ENCODE results near the gene LETMD1.
"Not testable (repeated sequence)": the region's sequence is repeated elsewhere in the genome, so short reads cannot be mapped to it uniquely, and the experiment has no call there.

The LETMD1 gene

DNA sequence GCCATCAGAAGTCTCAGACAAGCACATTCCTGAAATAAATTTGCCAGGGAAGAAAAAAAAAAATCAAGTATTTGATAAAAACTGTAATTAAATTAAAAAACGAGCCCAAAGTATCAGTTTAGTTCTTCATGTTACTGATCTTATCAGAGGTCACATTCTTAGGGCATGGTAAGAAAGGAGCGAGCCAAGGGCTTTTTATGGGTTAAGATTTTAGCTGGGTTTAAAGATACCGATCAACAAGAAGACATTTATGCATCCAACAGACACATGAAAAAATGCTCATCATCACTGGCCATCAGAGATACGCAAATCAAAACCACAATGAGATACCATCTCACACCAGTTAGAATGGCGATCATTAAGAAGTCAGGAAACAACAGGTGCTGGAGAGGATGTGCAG lies 30.2 kb downstream of the LETMD1 start:
- peak; percentile 55 for DNase-seq

DNA sequence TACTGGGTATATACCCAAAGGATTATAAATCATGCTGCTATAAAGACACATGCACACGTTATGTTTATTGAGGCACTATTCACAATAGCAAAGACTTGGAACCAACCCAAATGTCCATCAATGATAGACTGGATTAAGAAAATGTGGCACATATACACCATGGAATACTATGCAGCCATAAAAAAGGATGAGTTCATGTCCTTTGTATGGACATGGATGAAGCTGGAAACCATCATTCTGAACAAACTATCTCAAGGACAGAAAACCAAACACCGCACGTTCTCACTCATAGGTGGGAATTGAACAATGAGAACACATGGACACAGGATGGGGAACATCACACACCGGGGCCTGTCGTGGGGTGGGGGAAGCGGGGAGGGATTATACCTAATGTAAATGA lies 30.7 kb downstream of the LETMD1 start:
- DNase-seq = not testable (repeated sequence)

DNA sequence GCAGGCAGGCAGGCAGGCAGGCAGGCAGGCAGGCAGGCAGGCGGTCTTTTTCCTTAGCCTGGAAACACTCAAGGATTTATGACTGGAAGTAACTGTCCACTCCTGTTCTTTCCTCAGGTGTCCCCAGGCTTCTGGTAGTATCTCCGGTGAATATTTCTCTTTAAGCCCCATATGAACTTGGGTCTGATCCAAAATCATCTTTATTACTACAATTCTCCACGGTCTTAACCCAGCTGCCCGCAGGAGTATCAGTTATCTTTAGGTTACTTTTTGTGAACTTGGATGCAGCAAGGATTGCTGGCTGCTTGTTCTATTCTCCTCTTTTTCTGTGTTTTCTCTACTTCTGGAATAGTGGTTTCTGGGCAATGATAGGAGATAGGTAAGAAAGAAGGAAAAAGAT lies 32.0 kb downstream of the LETMD1 start:
- DNase-seq = no peak

DNA sequence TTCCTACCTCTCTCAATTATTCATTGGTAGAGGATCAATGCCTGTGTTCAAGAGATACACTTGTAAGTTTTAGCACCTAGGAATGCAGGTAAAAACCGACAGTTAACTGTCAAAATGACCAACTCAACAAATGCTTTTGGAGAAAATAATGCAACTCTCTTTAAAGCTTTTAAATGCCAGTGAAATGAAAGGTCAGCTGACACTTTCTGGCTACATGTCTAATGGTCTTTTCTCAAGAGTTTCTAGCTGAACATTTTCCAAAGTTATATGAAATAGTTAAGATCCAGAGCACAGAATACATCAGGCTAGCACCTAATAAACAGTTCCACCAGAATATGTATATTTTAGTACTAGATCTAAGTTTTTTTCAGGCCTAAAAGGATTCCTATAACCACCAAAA lies 33.3 kb downstream of the LETMD1 start:
- no peak for DNase-seq

DNA sequence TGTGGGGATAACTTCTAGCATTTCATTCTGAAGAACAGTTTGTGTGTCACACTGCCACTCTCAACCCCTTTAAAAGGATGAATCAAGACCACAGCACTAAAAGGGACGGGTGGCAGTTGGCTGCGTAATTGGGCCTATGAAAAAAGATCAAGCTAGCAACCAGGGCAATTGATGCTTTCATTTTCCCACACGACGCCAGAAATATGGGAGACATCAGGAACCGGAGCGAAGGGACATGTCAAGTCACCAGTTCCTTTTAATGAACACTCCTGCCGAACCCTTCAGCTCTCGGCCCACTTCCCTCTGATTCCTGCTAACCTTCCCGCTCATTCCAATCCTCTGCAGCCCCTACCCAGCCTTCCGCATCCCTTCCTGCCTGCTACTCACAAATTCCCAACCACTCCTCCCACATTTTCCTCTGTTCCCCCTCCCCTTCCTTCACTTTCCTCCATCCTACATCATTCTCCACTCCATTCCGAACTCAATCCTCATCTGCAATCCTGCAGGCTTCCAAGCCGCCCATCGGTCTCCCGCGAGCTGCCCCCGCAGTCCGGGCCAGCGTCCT lies 34.5 kb downstream of the LETMD1 start:
- DNase-seq = peak; percentile 32

DNA sequence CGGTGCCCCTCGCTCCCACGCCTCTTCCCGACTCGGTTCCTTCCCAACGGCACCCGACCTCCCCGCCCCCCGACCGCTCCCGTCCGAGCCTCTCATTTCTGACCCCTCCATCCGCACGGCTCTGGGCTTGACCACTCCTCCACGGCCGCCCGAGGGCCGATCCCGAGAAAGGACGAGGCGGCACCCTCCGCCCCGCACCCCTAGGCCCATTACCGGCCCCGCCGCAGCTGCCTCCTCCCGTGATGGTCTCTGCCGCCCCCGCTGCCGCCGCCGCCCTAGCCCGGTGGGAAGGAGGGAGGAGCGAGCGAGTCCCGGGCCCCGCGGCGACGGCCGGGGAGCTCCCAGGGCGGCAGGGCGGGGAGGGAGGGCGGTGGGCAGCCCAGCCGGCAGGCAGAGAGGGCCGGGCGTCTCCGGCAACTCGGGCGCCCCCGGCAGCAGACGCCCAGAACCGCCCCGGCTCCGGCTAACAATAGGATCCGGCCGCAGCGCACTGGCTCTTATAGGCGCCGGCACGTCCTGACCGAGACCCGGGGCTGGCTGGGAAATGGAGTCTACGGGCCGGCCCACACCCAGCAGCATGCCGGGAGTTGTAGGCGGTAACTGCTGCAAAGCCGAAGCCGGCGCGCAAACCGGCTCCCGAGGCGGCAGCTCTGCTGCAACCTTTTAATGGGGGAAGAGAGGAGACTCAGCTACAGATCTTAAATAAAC lies 35.2 kb downstream of the LETMD1 start, which contains the start of gene CSRNP2:
CSRNP2 (minus strand) TSS at position 471 of the 708 bp plus-strand sequence. CDS start 7,035 bp downstream, outside the sequence.
- DNase-seq = peak; percentile 98

DNA sequence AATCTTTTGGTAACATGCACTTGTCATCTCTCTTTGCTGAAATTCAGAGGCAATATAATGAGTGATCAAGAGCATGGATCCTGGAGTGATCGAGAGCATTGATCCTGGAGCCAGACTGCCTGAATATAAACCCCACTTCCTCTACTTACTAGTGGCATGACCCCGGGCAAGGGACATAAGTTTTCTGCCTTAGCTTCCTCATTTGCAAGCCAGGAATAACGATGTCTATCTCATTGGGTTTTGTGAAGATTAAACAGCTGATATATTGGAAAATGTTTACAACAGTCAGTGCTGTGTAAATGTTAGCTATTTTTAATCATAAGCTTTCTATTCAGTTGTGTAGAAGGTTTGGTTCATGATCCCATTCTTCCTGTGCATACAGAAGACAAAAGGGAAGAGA lies 37.6 kb downstream of the LETMD1 start:
- DNase-seq = peak; percentile 34

DNA sequence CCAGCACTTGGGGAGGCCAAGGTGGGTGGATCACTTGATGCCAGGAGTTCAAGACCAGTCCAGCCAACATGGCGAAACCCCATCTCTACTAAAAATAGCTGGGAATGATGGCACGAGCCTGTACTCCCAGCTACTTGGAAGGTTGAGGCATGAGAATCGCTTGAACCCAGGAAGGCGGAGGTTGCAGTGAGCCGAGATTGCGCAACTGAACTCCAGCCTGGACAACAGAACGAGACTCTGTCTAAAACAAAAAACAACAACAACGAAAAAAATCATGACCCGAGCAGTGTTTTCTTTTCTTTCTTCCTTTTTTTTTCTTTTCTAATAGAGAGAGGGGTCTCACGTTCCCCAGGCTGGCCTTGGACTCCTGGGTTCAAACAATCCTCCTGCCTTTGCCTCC lies 38.8 kb downstream of the LETMD1 start:
- DNase-seq = no peak

DNA sequence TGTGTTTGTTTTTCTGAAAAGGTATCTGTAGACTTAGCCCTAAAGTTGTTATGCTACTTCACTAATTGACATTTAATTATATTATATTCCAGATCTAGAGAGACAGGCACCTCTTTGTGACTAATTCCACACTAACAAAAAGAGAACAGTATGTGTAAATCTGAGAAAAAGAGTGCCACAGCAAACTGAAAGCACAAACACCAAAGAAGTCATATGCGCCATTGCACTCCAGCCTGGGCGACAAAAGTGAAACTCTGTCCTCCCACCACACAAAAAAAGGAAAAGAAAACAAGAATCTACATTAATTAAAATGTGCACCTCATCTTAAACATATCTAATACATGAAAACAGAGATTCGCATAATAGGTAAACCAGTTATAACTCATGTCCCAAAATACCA lies 39.7 kb downstream of the LETMD1 start:
- no peak for DNase-seq

DNA sequence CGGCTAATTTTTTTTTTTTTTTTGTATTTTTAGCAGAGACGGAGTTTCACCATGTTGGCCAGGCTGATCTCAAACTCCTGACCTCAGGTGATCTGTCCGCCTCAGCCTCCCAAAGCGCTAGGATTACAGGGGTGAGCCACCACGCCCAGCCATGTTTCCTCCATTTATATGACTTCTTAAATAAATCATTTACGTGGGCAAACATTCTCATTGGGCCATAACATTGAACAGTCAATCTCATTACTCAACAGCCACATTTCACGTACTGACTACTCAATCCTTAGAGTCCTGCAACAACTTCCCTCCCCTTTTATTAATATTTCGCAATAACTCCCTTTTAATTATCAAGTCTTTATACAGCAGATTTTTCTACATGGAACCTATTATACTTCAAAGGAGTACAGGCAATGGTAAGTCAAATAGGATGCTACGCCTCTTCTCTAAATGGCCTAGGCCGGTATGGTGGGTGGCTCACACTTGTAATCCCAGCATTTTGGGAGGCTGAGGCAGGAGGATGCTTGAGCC lies 42.6 kb downstream of the LETMD1 start:
- DNase-seq = no peak

DNA sequence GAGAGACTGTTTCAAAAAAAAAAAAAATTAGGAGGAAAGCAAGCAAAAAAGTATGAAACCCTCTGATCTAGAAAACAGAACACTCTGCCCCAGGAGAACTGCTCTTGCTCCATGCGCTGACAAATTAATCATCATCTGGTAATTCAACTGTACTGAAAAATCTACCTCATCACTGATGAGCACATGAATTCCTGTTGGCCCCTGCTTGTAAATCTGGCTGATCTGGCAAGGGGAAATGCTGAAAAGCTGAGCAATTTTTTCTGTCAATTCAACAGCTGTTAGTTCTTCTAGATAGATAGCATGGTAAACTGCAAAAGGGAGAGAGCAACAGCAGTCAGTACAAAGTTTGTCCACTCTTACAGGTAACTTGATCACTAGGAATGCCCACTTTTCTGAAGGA lies 50.5 kb downstream of the LETMD1 start:
- no peak for DNase-seq

DNA sequence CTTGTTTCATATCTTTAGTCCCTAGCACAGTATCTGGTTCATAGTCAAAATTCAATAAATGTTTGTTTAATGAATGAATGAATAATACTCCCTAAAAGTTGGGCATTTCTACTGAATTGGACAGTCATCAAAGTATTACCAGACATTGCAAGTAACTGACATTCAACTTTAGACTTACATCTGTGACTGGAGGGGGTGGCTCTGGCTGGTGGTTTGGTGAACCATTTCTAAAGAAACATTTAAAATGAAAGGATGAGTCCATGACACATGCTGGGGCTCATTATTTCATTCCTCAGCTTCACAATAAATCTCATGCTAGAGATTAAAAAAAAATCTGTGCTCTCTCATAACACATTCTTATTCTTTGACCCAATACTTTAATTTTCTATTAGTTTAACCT lies 55.9 kb downstream of the LETMD1 start:
- DNase-seq = no peak

DNA sequence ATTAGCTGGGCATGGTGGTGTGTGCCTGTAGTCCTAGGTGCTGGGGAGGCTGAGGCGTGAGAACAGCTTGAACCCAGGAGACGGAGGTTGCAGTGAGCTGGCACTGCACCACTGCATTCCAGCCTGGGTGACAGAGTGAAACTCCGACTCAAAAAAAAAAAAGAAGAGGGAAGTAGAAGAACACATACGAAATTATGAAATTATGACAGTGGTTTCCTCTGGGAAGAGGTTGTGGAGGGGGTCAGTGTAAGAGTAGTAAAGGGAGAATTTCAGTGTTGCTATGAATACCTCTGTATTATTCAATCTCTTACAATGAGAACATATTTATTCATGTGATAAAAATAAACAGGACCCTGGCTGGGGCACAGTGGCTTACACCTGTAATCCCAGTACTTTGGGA lies 60.0 kb downstream of the LETMD1 start:
- DNase-seq = no peak

Data from hematopoietic multipotent progenitor cell treated with erythropoietin and hydrocortisone succinate and interleukin-3 and kit ligand, for 4 days (in vitro differentiated cells).